Measurements from ENCODE around the gene MIGA2. TPM values are rescaled to one million over a fixed set of nuclear protein-coding genes. Genes with fewer than 3 reads are reported as not detected.
A peak's percentile ranks its signal among the peaks of the same experiment; 100 is the strongest.

Gene MIGA2
- total RNA-seq, 2 experiments from 2014 or later: 38.3 to 45.6 TPM

DNA sequence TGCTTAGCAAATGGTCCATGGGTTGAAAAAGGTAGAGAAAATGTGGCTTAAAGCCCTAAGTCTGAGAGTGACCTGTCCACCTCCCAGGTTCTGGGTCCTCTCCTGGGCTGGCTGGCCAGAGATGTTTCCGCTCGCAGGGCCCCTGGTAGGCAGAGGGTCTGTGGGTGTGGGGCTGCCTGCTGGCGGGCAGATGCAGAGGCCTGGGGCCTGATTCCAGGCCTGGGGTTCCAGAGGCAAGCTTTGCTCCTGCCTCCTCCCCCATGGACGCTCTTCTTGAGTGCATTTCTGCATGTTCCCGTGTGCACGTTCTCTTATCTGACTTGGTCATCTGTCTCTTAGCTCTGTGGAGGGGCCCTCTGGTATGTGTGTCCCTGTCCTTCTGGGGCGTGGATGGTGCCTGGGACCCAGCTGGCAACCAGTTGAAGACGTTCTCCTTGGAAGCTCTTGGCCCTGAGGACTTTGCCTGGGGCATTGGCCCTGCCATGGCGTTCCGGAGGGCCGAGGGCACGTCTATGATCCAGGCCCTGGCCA, 3.8 kb downstream of the MIGA2 start:
- Mint-ChIP-seq H3K4me3 (no peak overlapping the region), H3K36me3 (ENCODE audit: low read depth) (peaks cover 18% of the 10 kb centered on the region), H3K4me1 (ENCODE audit: low read depth) (peaks cover 31% of the 10 kb centered on the region), H3K27ac (no peak overlapping the region), H3K27me3 (ENCODE audit: low read depth) (no peaks in the 10 kb centered on the region), H3K9me3 (ENCODE audit: insufficient read depth) (no peaks in the 10 kb centered on the region)
- DNase-seq: no peak
- no peak for ATAC-seq
- POLR2A ChIA-PET: no interaction called here
- CTCF ChIA-PET: no interaction called here

GRCh38 chr9:129042016-129042415, 5.6 kb downstream of the MIGA2 start:
- Mint-ChIP-seq H3K27me3 (ENCODE audit: low read depth) (no peaks in the 10 kb centered on the region), H3K9me3 (ENCODE audit: insufficient read depth) (no peaks in the 10 kb centered on the region), H3K4me3 (no peak overlapping the region), H3K27ac (no peak overlapping the region), H3K36me3 (ENCODE audit: low read depth) (peaks cover 24% of the 10 kb centered on the region), H3K4me1 (ENCODE audit: low read depth) (peaks cover 16% of the 10 kb centered on the region)
- ATAC-seq (no peak), DNase-seq (no peak)
- ChIA-PET CTCF (no interaction called here), POLR2A (no interaction called here)

DNA sequence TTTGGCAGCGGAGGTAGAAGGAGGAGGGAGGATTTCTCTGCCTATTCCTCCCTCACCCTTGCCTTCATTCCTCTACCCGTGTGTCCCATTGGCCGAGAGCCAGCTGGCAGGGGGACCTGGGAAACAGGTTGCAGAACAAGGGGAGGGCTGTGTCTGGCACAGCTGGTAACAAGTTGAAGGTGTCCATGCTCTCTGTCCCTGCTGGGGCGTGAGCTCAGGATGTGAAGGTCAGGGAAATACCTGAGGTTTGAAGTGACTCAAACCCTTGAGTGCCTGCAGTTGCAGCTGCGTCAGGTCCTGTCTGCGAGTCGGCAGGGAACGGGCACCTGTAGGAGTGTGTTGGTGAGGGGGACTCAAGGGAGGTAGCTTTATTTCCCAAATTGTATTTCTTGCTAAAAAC, 16.2 kb downstream of the MIGA2 start:
- Mint-ChIP-seq H3K27me3 (ENCODE audit: low read depth) (no peaks in the 10 kb centered on the region), H3K36me3 (ENCODE audit: low read depth) (peaks cover 16% of the 10 kb centered on the region), H3K9me3 (ENCODE audit: insufficient read depth) (no peaks in the 10 kb centered on the region), H3K4me1 (ENCODE audit: low read depth) (no peaks in the 10 kb centered on the region), H3K4me3 (no peak overlapping the region), H3K27ac (no peak overlapping the region)
- ChIA-PET POLR2A (no interaction called here), CTCF (interaction anchor here (1.2 kb wide), 1 partner anchor 28 kb away, joined by 3 read pairs; the partner anchor contains the start of gene DOLPP1)
- ATAC-seq (no peak), DNase-seq (no peak)

DNA sequence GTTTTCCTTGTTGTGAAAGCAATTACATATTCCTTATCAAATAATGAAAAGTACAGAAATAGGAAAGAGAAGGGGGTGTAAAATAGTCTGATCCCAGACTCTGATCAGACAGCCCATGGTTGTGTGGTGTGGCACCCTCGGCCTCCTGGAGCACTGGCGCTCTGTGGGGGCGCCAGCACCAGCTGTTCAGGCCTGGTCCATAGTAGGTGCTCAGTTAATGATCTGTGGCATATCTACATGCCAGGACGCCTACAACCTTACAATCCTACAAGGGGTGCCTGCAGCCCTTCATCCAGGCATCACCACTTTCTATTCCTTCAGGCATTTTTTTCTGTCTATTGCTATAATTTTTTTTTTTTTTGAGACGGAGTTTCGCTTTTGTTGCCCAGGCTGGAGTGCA, 16.6 kb downstream of the MIGA2 start:
- H3K27ac Mint-ChIP-seq: no peak overlapping the region
- ChIA-PET CTCF (interaction anchor here (1.2 kb wide), 1 partner anchor 28 kb away, joined by 3 read pairs; the partner anchor contains the start of gene DOLPP1), POLR2A (no interaction called here)
- DNase-seq (no peak), ATAC-seq (no peak)
- peaks cover 16% of the 10 kb centered on the region for H3K36me3 Mint-ChIP-seq (ENCODE audit: low read depth)
- H3K4me3 Mint-ChIP-seq: no peak overlapping the region
- H3K9me3 Mint-ChIP-seq (ENCODE audit: insufficient read depth): no peaks in the 10 kb centered on the region
- no peaks in the 10 kb centered on the region for H3K27me3 Mint-ChIP-seq (ENCODE audit: low read depth)
- H3K4me1 Mint-ChIP-seq (ENCODE audit: low read depth): no peaks in the 10 kb centered on the region

GRCh38 chr9:129054163-129054851, 17.9 kb downstream of the MIGA2 start:
- POLR2A ChIA-PET: no interaction called here
- CTCF ChIA-PET: no interaction called here
- H3K4me1 Mint-ChIP-seq (ENCODE audit: low read depth): no peaks in the 10 kb centered on the region
- H3K36me3 Mint-ChIP-seq (ENCODE audit: low read depth): peaks cover 6% of the 10 kb centered on the region
- no peaks in the 10 kb centered on the region for H3K9me3 Mint-ChIP-seq (ENCODE audit: insufficient read depth)
- H3K4me3 Mint-ChIP-seq: no peak overlapping the region
- ATAC-seq (no peak), DNase-seq (no peak)
- no peaks in the 10 kb centered on the region for H3K27me3 Mint-ChIP-seq (ENCODE audit: low read depth)
- no peak overlapping the region for H3K27ac Mint-ChIP-seq

- ChIA-PET CTCF (no interaction called here), POLR2A (interaction anchor here (0.7 kb wide), 1 partner anchor 180 kb away, joined by 3 read pairs; no protein-coding TSS in a partner anchor)
- Mint-ChIP-seq H3K27ac (peak overlapping the region; percentile 39), H3K27me3 (ENCODE audit: low read depth) (no peaks in the 10 kb centered on the region), H3K4me1 (ENCODE audit: low read depth) (no peaks in the 10 kb centered on the region), H3K4me3 (no peak overlapping the region), H3K9me3 (ENCODE audit: insufficient read depth) (no peaks in the 10 kb centered on the region), H3K36me3 (ENCODE audit: low read depth) (peaks cover 19% of the 10 kb centered on the region)
- no peak for ATAC-seq
- no peak for DNase-seq
Observed at GRCh38 chr9:129058965-129059795, 22.8 kb downstream of the MIGA2 start.

- no peaks in the 10 kb centered on the region for H3K27me3 Mint-ChIP-seq (ENCODE audit: low read depth)
- POLR2A ChIA-PET: interaction anchor here (0.7 kb wide), 1 partner anchor 181 kb away, joined by 3 read pairs; no protein-coding TSS in a partner anchor
- H3K4me3 Mint-ChIP-seq: no peak overlapping the region
- H3K36me3 Mint-ChIP-seq (ENCODE audit: low read depth): peaks cover 17% of the 10 kb centered on the region
- CTCF ChIA-PET: no interaction called here
- ATAC-seq (no peak), DNase-seq (no peak)
- no peak overlapping the region for H3K27ac Mint-ChIP-seq
- H3K9me3 Mint-ChIP-seq (ENCODE audit: insufficient read depth): no peaks in the 10 kb centered on the region
- H3K4me1 Mint-ChIP-seq (ENCODE audit: low read depth): no peaks in the 10 kb centered on the region
Observed at GRCh38 chr9:129059796-129060785, 23.7 kb downstream of the MIGA2 start.

DNA sequence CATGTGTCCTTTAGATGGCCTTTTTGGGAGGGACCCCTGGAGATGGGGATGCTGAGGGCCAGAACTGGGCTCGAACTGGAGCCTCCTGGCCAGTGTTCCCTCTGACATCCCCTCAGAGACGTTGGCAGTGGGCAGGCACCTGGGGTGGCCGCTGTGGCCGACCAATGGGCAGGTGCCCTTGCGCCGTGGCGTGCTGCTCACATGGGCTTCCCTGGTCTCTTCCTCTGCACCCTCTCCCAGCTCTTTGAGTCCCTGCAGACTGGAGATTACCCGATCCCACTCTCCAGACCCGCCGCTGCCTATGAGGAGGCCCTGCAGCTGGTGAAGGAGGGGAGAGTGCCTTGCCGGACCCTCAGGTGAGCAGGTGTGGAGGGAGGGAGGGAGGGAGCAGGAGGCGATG, 24.6 kb downstream of the MIGA2 start:
- ChIA-PET POLR2A (interaction anchor here (0.6 kb wide), 1 partner anchor 9 kb away, joined by 3 read pairs; no protein-coding TSS in a partner anchor), CTCF (no interaction called here)
- no peaks in the 10 kb centered on the region for H3K4me1 Mint-ChIP-seq (ENCODE audit: low read depth)
- DNase-seq (no peak), ATAC-seq (no peak)
- H3K4me3 Mint-ChIP-seq: no peak overlapping the region
- H3K9me3 Mint-ChIP-seq (ENCODE audit: insufficient read depth): no peaks in the 10 kb centered on the region
- no peaks in the 10 kb centered on the region for H3K27me3 Mint-ChIP-seq (ENCODE audit: low read depth)
- H3K27ac Mint-ChIP-seq: no peak overlapping the region
- H3K36me3 Mint-ChIP-seq (ENCODE audit: low read depth): peaks cover 25% of the 10 kb centered on the region

DNA sequence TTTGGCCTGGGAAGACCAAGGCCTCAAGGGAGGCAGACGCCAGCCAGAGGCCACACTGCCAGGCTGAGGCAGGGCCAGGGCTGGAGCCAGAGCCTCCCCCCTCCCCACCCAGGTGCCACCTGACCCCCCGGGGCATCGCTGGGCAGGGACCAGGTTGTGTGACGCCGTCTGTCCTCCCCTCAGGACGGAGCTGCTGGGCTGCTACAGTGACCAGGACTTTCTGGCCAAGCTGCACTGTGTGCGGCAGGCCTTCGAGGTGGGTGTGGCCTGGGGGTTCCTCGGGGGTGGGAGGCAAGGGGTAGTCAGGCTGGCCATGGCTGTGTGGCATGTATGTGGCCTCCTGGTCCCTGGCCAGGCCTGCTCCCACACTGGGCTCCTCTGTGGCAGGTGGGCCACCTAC, 26.6 kb downstream of the MIGA2 start:
- peaks cover under 1% of the 10 kb centered on the region for H3K4me1 Mint-ChIP-seq (ENCODE audit: low read depth)
- ATAC-seq: no peak

GRCh38 chr9:129064499-129064908, 28.1 kb downstream of the MIGA2 start:
- H3K4me1 Mint-ChIP-seq (ENCODE audit: low read depth): peaks cover 15% of the 10 kb centered on the region
- DNase-seq (no peak), ATAC-seq (no peak)
- peaks cover 36% of the 10 kb centered on the region for H3K36me3 Mint-ChIP-seq (ENCODE audit: low read depth)
- ChIA-PET POLR2A (no interaction called here), CTCF (interaction anchor here (0.8 kb wide), 1 partner anchor 67 kb away, joined by 3 read pairs; no protein-coding TSS in a partner anchor)
- no peak overlapping the region for H3K27ac Mint-ChIP-seq
- no peak overlapping the region for H3K4me3 Mint-ChIP-seq
- H3K27me3 Mint-ChIP-seq (ENCODE audit: low read depth): no peaks in the 10 kb centered on the region
- no peaks in the 10 kb centered on the region for H3K9me3 Mint-ChIP-seq (ENCODE audit: insufficient read depth)

More for the DNA sequence above, 26.6 kb downstream of the MIGA2 start:
- ChIA-PET CTCF (no interaction called here), POLR2A (no interaction called here)
- Mint-ChIP-seq H3K36me3 (ENCODE audit: low read depth) (peaks cover 29% of the 10 kb centered on the region), H3K9me3 (ENCODE audit: insufficient read depth) (no peaks in the 10 kb centered on the region), H3K27ac (no peak overlapping the region), H3K27me3 (ENCODE audit: low read depth) (no peaks in the 10 kb centered on the region), H3K4me3 (no peak overlapping the region)
- no peak for DNase-seq

DNA sequence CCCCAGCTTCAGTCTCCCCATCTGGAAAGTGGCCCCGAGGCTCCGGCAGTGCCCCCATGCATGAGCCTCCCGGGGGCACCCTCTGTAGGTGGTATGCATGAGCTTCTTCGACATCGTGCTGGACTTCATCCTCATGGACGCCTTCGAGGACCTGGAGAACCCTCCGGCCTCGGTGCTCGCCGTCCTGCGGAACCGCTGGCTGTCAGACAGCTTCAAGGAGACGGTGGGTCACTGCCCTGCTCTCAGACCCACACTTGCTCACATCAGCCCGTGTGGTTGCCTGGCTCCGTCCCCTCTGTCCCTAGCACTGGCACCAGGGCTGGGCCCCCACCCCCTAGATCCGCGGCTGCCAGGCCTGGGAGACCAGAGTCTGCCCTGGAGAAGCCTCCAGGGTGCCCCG, 31.7 kb downstream of the MIGA2 start:
- ATAC-seq (no peak), DNase-seq (no peak)
- Mint-ChIP-seq H3K36me3 (ENCODE audit: low read depth) (peaks cover 35% of the 10 kb centered on the region), H3K9me3 (ENCODE audit: insufficient read depth) (no peaks in the 10 kb centered on the region), H3K4me1 (ENCODE audit: low read depth) (peaks cover 45% of the 10 kb centered on the region), H3K27me3 (ENCODE audit: low read depth) (no peaks in the 10 kb centered on the region), H3K4me3 (peak overlapping the region; percentile 63), H3K27ac (peak overlapping the region; percentile 88)
- POLR2A ChIA-PET: interaction anchor here (1.8 kb wide), 1 partner anchor 20 kb away, joined by 3 read pairs; no protein-coding TSS in a partner anchor
- CTCF ChIA-PET: interaction anchor here (1.4 to 1.8 kb wide), 3 partner anchors 38 to 250 kb away, joined by 4 to 5 read pairs (median 4); partner anchors contain the start of gene ENDOG

All from activated CD8-positive, alpha-beta T cell treated with anti-CD3 and anti-CD28 coated beads, Interleukin-2, amount 10 ng/mL, durations not matched to agents 7 days and 5 days (primary cell).